NT2/D1 (cell line): ENCODE data around the gene SLC5A11.

ENCODE experiments used
- SUZ12 ChIP-seq: IDR thresholded peaks from 2 replicates; pipeline ENCODE4 v1.6.1; 2011; ENCODE audit not compliant: insufficient read length, insufficient read depth; ENCODE audit errors: extremely low read depth
- ZNF274 ChIP-seq: IDR thresholded peaks from 2 replicates; pipeline ENCODE4 v1.6.1; 2011; ENCODE audit warnings: mild to moderate bottlenecking, low read depth, low read length

- TF ChIP-seq SUZ12, result no peak
- TF ChIP-seq ZNF274, result no peak
These were observed 11.1 kb upstream of the SLC5A11 start for GRCh38 chr16:24834459-24835335.
